ENCODE data around the gene CPEB4. TPM values are rescaled to one million over a fixed set of nuclear protein-coding genes. Genes with fewer than 3 reads are reported as not detected.

The CPEB4 gene
- total RNA-seq, 1 donor from 2014 or later = 36.6 TPM

DNA sequence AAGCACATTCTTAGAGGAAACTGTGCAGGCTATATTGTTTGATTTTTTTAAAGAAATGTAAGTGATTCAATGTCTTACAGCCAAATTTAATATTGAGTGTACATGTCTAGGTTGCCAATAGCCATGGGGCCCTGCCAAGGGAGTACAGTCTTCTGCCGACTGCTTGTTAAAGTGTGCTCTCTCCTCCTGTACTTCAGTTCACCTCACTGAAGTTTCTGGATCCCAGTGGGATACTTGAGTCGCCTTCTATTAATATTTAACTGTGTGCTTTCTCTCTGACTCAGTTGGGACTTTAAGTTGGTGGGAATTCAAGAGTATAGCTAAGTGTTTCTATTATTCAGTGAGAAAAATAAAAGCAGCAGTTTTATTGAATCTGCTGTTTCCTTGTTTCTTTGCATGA is 56.4 kb downstream of the CPEB4 start:
- DNase-seq = no peak

DNA sequence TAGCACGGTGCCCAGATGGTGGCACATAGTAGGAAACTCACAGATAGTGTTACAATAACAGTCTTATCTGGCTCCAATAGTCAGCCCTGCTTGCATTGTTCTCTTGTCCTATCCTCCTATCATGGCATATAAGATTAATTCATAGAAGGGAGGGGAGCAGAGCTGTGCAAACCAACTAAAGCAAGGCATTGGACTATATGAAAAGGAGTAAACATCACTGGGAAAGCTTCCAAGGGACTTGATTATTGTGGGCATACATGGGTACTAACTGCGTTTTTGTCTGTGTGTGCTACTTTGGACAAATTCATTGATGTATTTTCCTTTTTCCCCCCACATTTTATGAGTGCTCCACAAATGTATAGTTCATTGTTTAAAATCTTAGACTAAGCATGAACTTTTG is 57.0 kb downstream of the CPEB4 start:
- DNase-seq = no peak

DNA sequence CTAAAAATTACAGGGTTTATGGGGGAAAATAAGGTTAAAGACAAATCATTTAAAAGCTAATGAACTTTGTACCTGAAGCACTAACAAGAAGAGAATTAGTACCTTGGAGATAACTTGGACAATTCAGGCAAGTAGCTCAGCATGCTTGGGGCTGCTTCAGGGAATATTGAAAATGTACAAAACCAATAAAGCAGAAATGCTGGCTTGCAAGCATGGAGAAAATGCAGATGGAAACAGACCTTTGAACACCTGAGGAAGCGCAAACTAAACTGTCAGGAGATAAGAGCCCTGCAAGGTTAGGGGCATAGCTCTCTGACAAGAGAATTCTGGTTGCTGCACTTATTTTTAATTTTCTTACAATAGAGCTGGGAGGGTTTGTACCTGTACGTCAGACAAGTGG is 58.2 kb downstream of the CPEB4 start:
- no peak for DNase-seq

DNA sequence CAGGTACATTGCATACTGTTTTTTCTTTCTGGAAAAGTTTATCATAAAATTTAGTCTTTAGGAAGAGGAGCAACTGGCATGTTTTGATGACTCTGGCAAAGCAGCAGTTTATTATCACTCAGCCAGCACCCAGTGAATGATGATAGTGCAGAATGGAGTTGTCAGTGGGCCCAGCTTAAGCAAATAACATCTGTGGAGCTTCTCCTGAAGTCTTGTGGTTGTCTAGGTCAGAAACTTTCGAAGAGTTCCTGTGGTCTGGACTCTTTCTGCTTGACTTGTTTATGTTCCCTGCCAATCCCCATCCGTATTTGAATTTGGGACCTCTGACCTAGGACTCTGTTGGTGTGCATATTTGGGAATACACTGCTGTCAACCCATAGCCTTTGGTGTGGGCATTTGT is 62.7 kb downstream of the CPEB4 start:
- DNase-seq = no peak

DNA sequence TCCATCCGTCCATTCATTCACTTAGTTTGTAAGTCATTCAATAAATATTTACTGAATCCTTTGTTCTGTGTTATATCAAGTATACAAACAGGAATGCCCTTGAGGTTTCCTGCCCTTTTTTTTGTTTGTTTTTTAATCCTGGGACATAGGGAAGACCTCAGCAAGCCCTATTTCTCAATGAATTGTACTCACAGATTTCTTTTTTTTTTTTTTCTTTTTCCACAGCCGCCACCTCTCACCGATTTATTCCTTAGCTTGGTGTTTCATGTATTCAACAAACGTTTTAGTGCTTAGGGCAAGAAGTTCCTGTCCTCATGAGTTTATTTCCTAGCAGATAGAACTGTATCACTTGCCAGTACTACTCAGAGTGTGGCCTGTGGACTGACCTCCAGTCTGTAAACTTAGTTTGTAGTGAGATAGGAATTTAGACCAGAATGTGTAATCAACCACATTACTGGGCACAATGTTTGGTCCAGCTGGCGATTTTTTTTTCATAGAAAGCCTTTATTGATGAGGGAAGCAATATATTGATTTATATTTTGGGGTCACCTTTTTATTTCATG is 65.5 kb downstream of the CPEB4 start:
- DNase-seq = no peak

DNA sequence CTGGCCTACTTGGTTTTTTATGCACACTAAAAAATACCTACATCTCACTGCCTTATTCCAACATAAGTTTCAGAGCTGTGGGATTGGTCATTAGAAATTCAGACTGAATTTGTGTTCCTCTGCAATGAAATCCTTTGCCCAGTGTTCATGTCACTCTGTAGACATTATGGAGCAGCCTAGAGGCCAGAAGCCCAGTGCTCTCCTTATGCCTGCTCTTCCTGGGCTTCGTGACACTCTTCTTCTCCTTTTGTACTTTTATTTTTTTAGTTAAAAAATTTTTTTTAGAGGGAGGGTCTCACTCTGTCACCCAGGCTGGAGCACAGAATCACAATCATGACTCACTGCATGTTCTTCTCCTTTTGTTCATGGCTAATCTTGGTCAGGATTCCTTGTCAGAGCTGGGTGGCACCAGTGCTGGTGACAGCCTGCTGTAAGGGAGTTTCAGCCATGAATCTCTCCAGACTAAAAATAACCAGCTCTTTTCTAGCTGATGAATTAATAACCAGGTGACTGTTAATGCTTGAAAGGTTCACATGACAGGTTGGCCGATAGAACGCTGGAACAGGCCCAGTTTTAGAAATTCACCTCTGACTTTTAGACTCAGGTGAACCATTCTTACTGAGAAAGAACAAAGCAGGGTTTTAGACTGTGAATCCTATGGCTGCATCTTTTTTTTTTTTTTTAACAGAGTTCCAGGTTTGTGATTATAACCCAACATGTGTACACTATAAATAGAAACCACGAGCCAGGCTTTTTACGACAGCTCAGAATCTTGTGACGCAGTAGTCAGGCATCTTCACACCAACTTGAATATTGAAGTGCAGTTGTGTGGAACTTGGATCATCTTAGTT is 66.7 kb downstream of the CPEB4 start:
- no peak for DNase-seq

DNA sequence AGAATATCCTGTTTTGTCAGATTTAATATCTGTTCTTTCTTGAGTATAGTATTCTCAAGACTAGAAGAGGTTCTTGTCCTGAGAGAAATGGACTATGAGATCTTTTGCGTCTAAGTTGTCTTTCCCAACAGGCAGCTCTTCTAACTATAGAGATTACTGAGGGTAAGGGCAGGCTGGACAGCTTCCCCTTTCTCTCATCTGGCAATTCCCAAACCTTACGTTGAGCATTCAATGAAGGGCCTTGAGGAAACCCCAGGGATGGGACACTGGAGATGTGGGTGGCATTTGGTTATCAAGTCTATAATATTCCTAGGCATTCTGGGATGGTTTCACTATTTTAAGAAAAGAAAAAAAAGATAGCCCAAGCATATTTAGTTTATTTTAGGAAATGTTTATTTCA is 72.8 kb downstream of the CPEB4 start:
- no peak for DNase-seq

DNA sequence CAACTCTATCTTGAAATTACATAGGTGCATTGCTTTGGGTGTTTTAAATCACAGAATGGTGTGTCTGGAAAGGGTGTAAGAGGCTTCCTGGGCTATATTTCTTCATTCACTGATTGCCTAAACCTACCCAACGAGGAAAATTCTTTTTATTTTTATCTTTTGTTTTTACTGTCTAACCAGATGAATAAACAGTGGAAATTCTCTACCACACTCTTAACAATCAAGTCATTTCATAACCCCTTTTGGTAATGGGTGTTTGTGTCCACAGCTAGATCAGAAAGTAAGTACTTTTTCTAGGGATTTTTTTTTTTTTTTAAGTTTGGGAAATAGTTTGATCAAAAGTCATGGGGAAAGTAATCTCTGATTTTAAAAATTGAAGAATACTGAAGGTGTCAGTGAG is 73.3 kb downstream of the CPEB4 start:
- DNase-seq = no peak

DNA sequence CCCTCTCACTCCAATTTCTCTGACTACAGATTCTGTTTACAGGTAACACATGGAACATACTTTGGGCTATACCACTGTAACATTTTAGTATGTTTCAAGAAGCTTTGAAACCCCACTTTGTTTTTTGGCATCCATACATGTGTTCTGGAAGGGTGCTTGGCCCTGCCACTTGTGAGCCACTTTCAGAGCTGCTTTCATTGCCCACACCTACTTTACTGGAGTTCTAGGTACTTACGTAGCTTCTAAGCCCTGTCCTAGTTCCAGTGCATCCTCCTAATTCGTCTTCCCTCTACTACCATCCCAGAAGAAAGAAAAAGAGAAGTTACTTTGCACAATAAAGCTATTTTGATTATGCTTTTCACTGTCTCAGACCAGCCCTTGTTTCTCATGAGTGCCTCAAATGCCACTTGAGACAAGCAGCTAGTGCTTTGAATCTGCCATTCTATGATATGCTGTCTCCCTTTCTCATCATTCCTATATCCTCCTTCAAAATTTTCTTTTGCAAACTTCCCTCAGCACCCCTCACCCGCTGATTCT is 74.4 kb downstream of the CPEB4 start:
- DNase-seq = no peak

DNA sequence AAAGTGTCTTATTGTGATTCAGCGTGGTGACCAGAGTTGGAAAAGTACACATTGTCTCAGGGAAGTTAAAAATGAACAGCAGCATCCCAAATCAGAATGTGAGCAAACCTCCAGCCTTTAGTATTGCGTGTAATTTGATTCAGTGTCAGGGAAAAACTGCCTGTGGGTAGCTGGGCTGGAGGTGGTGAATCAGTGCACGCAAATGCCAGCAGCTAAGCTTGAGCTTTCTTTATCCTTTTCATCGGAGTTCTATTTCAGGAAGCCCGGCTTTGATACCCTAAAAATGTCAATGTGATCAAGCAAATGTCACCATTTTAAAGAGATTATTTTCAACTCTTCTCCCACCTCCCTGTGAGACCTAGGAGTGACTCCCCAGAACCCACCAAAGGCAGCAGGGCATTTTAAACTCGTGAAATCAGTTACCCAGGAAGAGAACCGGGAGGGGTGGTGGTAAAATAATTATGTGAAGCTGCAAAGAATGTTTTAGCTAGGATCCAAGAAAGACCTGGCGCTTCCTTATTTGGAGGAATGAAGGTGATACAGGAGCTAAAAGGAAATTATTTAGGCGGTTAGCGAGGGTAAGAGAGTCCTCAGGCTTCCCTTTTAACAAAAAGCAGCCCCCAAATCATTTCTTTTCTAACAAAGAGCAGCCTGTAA is 75.2 kb downstream of the CPEB4 start:
- DNase-seq = no peak

DNA sequence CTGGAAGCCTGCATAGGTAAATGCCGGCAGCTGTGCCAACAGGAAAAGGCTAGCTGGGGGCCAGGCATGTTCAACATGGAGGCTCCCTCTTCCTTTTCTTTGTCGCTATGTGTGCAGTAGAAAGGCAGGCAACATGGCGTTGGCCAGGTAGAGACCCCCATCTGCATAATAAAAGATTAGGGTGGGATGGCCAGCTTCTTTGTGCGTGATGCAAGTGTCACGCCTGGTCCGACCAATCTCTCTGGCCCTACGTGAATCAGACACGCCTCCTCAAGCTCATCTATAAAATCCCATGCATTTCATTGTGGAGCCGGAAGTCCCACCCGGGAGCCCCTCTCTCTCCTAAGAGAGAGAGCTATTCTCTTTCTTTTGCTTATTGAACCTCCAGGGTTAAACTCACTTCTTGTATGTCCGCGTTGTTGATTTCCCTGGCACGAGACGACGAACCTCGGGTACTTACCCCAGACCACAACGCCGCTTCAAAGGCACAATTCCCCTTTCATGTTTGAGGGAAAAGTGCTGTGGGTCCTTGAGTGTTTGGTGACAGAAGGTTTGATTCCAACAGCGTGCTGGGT is 75.8 kb downstream of the CPEB4 start:
- no peak for DNase-seq

DNA sequence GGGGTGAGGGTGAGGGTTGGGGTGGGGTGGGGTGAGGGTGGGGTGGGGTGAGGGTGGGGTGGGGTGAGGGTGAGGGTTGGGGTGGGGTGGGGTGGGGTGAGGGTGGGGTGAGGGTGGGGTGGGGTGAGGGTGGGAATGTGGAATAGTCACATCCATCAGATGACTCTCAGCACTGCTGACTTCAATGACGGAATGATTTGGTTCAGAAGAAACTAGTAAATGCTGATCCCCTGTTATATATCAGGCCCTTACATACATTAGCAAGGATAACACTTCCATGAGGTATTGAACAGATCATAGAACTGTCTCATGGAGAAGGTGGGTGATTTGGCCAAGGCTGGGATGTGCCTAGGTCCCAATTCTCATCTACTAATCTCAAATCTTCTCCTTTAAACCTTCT is 76.4 kb downstream of the CPEB4 start:
- DNase-seq = no peak

DNA sequence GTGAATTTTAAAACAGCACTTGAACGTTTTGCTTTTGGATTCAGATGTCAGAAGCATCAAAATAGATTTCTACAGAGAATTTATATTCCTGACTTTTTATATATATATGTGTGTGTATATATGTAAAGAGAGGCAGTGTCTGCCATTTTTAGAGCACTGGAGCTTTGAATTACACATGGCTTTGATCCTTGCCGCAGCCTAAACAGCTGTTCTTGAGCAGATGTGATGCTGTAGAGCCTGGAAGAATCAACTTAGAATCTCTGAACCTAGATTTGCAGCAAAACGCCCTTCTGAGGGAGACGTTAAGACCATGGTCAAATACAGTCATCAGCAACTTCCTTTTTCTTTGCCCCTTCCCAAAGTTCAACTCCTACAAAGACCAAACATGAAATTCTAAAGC is 79.1 kb downstream of the CPEB4 start:
- no peak for DNase-seq

DNA sequence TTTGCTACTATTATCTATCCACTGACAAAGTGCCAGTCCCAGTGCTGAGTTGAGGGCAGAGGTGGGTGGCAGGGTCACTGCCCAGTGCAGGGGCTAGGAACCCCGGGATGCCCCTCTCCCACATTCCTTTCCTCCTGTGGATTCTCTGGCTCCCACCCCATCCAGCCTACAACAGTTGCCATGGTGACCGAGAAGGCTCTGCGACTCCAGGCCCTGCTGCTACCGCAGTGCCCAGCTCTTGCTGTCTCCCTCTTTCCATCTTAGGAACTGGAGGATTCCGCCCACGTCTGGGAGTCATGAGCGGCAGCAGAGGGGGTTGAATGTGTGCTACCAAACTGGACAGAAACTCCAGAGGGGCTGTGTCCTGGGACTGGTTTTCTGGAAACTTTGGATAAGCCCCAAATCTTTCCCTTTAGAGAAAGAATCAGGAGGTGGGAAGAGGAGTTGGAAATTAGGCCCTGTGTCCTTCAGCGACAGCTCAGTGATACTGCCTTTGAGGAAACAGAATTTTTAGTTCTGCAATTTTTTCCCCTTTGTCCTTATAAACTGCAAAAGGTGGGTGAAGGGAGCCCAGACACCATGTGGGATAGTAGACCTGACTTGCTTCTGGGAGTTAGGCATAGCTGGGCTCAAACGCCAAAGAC is 80.1 kb downstream of the CPEB4 start:
- DNase-seq = no peak

DNA sequence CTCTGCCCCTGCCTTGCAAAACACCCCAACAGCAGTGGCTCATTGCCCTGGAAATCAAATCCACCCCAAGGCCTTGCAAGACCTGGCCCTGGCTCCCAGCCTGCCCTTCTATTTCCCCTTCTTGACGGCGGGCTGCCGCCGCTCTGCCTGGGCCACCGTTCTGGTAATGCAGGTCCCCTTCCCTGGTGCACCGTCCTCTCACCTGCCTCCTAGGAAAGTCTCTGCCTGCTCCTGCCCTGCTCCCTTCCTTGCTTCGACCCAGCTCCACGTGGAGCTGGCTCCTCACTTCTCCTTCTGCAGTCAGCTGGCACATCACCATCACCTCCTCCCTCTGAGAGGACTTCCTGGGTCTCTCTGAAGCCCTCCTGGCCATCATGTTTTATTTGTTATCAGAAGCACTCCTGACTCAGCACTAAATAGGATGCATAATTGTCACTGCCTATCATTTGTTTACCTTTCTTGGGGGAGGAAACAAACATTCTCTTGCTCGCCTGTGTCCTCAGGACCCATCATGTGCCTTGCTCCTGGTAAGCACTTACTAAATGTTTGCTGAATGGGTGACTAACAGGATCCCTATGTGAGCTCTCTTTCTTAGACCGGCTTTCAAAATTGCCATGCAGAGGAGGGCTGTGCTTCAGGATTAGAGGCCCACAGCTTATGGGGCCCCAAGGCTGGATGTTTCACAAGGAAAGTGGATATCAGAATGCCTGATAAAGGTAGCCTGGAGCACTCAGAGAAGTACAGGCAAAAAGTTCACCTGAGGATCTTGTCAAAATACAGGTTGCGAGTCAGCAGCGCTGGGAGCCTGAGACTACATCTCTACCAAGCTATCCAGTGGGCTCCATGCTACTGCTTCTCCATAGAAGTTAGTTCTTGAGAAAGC is 81.3 kb downstream of the CPEB4 start:
- DNase-seq = no peak

DNA sequence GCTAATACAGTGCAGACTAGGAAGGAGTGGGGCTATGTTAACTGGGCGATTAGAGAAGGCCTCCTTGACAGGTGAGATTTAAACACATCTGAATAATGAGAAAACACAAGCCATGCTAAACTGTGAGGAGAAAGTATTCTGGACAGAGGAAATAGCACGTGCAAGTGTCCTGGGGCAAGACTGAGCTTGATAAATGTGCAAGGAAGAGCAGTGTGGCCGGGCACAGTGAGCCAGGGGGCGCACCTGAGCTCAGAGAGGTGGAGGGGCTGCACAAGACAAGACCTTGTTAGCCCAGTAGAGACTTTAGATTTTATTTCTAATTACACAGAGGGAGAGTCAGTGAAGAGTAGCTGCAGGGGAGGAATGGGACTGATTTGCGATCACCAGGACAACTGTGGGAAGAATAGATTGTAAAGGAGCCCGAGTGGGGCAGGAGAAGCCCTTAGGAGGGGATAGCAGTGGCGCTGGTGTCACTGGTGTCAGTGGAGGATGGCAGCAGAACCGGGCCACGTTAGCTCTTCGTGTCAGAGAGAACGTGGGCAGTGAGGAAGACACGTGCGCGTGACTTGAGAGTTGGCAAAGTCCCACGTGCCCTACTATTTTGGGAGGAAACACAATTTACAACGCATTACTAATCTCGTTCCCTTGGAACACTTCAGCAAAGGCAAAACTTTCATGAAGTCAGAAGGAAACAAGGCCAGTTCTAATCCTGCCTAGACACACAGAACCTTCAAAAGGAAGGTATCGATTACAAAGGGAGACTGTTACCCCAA is 82.9 kb downstream of the CPEB4 start:
- no peak for DNase-seq

DNA sequence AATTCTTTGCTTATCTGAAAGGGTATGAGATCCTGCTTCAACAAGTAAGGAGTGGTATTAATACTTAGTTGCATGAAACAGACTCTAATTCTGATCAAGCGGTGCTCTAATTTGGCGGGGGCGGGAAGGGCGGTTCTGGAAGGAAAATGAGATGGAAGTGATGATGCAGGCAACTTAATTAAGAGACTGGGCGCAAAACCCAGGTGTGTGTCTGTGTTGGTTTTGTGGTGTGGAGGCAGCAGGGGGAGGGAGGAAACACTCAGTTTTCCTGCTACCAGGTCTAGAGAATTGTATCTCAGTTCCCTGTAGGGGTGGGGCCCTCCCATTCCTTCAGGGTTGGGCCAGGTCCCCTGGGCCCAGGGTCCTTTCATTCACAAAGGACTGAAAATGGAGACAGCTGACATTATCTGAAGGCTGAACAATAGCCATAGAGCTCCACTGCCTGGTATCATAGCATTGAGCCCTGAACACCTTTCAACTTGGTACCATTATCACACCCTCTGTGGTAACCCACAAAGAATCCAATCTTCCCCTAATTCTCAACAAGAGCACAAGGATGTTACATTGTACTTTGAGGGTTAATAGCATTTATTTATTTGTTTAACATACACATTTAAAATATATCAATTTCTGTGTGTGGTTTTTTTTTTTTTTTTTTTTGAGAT is 83.7 kb downstream of the CPEB4 start:
- no peak for DNase-seq

DNA sequence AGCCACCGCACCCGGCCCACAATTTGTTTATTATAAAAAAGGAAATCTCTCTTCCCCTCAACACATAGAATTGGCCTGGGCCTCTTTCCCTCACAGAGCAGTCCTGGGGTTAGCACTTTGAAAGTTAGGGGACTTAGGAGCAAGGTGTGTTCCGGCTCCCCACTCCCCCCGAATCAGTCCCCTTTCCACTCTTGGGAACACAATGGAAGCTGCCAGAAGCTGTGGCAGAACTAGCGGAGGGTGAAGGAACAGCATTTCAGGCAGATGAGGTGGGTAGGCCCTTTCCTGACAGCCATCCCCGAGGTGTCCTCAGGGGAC is 84.4 kb downstream of the CPEB4 start:
- no peak for DNase-seq

DNA sequence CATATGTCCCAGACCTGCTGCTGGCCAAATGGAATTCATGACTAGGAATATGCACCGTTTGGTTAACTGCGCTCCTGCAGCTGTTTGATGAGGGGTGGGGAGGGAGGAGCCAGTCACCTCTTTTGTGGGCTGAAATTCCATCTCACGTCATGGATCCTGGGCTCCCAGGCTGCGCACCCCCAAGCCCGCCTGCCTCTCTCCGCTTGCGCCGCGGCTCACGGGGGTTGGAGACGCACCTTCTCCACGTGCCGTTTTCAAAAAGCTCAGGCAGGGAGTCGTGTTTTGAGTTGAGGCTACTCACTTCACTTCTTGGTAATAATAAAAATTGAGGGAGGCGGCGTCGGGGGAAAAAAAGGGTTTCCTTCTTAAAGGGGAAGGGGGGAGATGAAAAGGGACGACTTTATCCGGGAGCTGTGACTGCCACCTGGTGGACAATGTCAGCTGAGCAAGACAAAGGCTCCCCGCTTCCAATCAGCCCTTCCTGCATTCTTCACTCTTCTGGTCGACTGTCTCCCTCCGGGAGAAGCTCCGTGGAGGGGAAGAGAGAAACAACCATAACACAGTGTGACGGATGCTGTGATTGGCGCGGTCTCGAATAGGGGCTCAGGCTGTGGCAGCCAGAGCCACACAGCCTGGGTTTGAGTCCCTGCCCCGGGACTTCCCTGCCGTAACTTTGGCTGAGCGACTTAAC is 84.9 kb downstream of the CPEB4 start:
- peak; percentile 73 for DNase-seq

DNA sequence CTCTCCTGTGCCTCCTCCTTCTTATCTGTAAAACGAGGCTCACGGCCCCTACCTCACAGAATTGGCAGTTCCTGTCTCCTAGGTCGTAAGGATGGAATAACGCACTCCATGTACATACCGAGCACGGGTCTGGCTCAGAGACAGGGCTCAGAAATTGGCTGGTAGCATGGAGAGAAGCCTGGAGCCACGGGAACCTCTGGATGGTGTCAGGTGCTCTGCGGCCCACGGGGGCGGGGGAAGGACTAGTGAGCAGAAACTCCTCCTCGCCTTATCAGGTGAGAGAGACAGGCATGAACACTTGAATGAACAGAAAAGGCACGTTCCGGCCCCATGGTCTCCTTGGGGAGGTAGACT is 85.4 kb downstream of the CPEB4 start:
- DNase-seq = no peak
